Measurements from ENCODE around the gene TTF1.

TTF1 gene

DNA sequence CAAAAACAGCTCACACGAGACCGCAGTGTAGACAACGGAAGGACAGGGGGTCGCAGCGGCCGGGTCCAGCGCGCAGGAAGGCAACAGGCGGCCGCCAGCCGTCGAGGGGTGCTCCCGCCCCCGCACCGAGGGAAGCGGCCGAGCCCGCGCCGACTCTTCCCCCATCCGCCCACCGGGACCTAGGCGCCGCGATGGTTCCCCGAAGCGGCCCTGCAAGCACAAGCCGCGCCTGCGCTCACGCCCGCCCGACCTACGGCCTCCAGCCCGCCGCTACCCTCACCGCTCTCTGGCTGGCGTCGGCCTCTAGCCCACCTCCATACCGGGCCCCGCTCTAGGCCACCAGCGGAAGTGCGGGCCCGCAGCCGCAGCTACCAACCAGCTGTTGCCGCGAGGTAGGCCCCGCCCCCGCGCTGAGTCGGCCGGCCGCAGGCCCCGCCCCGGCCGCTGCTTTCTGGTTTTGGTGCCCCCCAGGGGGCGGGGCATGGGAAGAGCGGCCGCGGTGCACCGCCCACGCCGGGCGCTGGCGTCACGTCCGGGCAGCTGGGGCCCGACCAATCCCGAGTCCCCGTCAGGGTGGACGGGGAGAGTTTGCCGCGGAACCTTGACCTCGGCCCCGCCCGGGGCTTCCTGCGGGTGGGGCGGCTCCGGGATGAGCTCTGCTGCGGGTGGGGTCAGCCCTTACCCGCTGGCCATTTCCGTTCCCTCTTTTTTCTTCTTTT lies 51.8 kb downstream of the TTF1 start, which contains the start of gene SETX:
SETX (minus strand) TSS at position 350 of the 719 bp plus-strand sequence. CDS start 5,558 bp downstream, outside the sequence.
- peak; percentile 97 for DNase-seq (ENCODE audit: low read depth)
- TF ChIP-seq, protein P1, sequence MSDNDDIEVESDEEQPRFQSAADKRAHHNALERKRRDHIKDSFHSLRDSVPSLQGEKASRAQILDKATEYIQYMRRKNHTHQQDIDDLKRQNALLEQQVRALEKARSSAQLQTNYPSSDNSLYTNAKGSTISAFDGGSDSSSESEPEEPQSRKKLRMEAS (IDR thresholded peaks at IDR 0.05; ENCODE audit: low read depth, low read length): peak; percentile 27; the same call in 1 of the 2 replicates
- peak; percentile 72 for TF ChIP-seq POLR2A (IDR thresholded peaks at IDR 0.05; ENCODE audit: extremely low read depth, insufficient read length)
- TF ChIP-seq, protein P2, sequence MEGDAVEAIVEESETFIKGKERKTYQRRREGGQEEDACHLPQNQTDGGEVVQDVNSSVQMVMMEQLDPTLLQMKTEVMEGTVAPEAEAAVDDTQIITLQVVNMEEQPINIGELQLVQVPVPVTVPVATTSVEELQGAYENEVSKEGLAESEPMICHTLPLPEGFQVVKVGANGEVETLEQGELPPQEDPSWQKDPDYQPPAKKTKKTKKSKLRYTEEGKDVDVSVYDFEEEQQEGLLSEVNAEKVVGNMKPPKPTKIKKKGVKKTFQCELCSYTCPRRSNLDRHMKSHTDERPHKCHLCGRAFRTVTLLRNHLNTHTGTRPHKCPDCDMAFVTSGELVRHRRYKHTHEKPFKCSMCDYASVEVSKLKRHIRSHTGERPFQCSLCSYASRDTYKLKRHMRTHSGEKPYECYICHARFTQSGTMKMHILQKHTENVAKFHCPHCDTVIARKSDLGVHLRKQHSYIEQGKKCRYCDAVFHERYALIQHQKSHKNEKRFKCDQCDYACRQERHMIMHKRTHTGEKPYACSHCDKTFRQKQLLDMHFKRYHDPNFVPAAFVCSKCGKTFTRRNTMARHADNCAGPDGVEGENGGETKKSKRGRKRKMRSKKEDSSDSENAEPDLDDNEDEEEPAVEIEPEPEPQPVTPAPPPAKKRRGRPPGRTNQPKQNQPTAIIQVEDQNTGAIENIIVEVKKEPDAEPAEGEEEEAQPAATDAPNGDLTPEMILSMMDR (IDR thresholded peaks at IDR 0.05; ENCODE audit: low read depth, low read length): no peak
- H3K4me3 ChIP-seq (ENCODE audit: low read depth, low read length): peak within 1 kb of the TSS; percentile 82

DNA sequence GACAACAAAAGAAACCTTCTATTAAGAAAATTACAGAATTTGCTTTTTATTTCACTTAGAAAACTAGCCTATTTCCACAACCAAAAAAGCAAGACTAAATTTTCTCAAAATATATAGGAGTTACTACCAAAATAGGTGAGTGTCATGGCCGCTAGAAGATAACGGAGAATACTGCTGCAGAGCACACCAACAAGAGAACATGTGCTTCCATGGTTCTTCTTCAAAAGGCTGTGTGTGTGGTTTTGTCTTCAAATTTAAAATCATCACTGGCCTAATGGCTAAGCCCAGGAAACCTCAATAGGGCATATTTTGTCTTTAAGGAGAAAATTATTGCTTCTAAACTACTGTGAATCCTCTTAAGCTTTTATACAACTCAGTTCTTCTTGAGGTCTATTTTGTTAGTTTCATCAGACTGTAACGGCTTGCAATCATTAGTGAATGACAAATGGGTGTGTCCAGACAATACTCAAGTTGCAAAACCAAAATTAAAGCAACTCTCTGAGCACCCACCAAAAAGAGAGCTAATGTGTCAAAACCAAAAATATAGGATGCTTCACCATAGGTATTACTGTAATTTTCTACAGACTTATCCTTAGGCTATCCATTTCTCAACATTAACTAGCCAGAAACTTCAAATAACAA lies 55.1 kb downstream of the TTF1 start:
- TF ChIP-seq POLR2A (IDR thresholded peaks at IDR 0.05; ENCODE audit: extremely low read depth, insufficient read length) (no peak), MYC (IDR thresholded peaks at IDR 0.05; ENCODE audit: low read depth, low read length) (no peak)
- TF ChIP-seq, protein P2 (IDR thresholded peaks at IDR 0.05; ENCODE audit: low read depth, low read length): no peak
- TF ChIP-seq, protein P1 (IDR thresholded peaks at IDR 0.05; ENCODE audit: low read depth, low read length): peak; percentile 51
- peak overlapping the region; percentile 47 for H3K4me3 ChIP-seq (ENCODE audit: low read depth, low read length)
- peak; percentile 34 for DNase-seq (ENCODE audit: low read depth)

DNA sequence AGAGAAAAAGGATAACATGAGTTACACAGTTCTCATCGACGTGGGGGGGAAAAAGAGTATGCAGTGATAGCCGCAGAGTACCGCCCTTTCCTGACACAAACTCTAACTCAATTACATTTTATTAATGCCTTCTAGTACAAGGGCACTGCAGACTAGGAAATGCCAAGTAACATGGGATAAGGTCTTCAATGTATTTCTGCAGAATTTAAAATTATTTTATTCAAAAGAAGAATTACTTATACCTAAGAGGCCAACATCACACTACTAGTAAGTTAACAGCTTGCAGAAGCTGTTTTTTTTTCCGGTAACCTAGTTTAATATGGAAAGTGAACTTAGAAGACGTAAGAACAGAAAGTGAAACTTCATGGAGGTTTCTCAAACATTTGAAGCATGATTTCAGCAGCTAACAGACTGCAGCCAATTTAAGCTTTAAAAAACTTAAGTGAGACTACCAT lies 55.8 kb downstream of the TTF1 start:
- H3K4me3 ChIP-seq (ENCODE audit: low read depth, low read length): peak overlapping the region; percentile 47
- TF ChIP-seq POLR2A (IDR thresholded peaks at IDR 0.05; ENCODE audit: extremely low read depth, insufficient read length) (no peak), MYC (IDR thresholded peaks at IDR 0.05; ENCODE audit: low read depth, low read length) (no peak)
- TF ChIP-seq, protein P2 (IDR thresholded peaks at IDR 0.05; ENCODE audit: low read depth, low read length): no peak
- TF ChIP-seq, protein P1 (IDR thresholded peaks at IDR 0.05; ENCODE audit: low read depth, low read length): no peak
- DNase-seq (ENCODE audit: low read depth): peak; percentile 12

DNA sequence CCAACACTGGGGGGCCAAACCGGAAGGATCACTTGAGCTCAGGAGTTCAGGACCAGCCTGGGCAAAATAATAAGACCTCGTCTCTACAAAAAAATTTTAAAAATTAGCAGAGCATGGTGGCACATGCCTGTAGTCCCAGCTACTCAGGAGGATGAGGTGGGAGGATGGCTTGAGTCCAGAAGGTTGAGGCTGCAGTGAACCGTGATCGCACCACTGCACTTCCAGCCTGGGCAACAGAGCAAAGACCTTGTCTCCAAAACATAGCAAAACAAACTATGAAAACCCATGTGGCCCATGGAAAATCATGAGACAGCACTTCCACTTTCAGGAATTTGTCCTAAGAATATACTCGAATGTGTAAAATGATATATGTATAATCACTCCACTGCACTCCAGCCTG lies 58.0 kb downstream of the TTF1 start:
- no peak overlapping the region for H3K4me3 ChIP-seq (ENCODE audit: low read depth, low read length)
- no peak for DNase-seq (ENCODE audit: low read depth)
- TF ChIP-seq, protein P1 (IDR thresholded peaks at IDR 0.05; ENCODE audit: low read depth, low read length): no peak
- TF ChIP-seq POLR2A (IDR thresholded peaks at IDR 0.05; ENCODE audit: extremely low read depth, insufficient read length) (no peak), MYC (IDR thresholded peaks at IDR 0.05; ENCODE audit: low read depth, low read length) (no peak)
- TF ChIP-seq, protein P2 (IDR thresholded peaks at IDR 0.05; ENCODE audit: low read depth, low read length): no peak

DNA sequence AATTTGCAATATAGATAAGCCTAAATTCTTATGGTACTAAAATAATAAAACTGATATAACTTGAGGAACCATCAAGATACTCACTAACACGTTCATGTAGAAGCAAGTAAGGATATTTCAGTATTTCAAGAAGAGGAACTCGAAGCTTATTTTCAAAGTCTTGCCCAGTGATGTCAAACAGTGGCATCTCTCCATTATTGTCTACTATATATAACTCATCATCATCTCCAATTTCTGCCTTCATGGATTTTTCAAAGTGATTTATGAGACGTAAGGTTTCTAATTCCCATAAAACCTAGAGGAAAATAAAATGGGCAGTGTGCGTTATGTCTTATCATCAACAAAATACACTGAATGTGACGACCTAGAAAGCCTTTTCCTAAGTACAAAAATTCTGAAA lies 60.5 kb downstream of the TTF1 start:
- H3K4me3 ChIP-seq (ENCODE audit: low read depth, low read length): no peak overlapping the region
- DNase-seq (ENCODE audit: low read depth): no peak
- TF ChIP-seq, protein P2 (IDR thresholded peaks at IDR 0.05; ENCODE audit: low read depth, low read length): no peak
- no peak for TF ChIP-seq POLR2A (IDR thresholded peaks at IDR 0.05; ENCODE audit: extremely low read depth, insufficient read length)
- TF ChIP-seq MYC (IDR thresholded peaks at IDR 0.05; ENCODE audit: low read depth, low read length): no peak
- TF ChIP-seq, protein P1 (IDR thresholded peaks at IDR 0.05; ENCODE audit: low read depth, low read length): no peak
